Breast epithelium (tissue), 4 donors: ENCODE data around the gene HNRNPA0. TPM values are rescaled to one million over a fixed set of nuclear protein-coding genes. Genes with fewer than 3 reads are reported as not detected.
"Not testable (repeated sequence)": the region's sequence is repeated elsewhere in the genome, so short reads cannot be mapped to it uniquely, and the experiment has no call there.

Experiments
- DNase-seq, 2 donors: peaks; one replicate each; pipeline ENCODE4 v3.0.0-alpha.2; 2019; ENCODE audit warnings: low spot score in 2 of 2
- H3K27ac ChIP-seq, 2 donors: fragments of 200-600 bp; sonication (generic) in 1 of 2; one replicate each; pipeline ENCODE4 v1.5.1; 2016 to 2019; ENCODE audit warnings: mild to moderate bottlenecking in 1 of 2
- H3K27me3 ChIP-seq, 2 donors: fragments of 200-600 bp; sonication (generic) in 1 of 2; one replicate each; pipeline versions ENCODE4 v1.5.1 to v1.6.0; 2017 to 2019; ENCODE audit warnings: control low read depth in 1 of 2, mild to moderate bottlenecking in 1 of 2
- H3K36me3 ChIP-seq: fragments of 200-600 bp; one replicate; pipeline ENCODE4 v1.5.1; 2019
- H3K4me1 ChIP-seq, 2 donors: fragments of 200-600 bp; sonication (generic); one replicate each; pipeline ENCODE4 v1.5.1; 2016 to 2019; ENCODE audit warnings: control low read depth in 1 of 2
- H3K4me3 ChIP-seq, 3 donors: fragments of 200-600 bp; sonication (generic); 1 replicate in 2 of 3; 2 replicates in 1 of 3; pipeline ENCODE4 v1.5.1; 2016 to 2019; ENCODE audit warnings: mild to moderate bottlenecking in 3 of 3, moderate library complexity in 2 of 3
- H3K9me3 ChIP-seq, 2 donors: fragments of 200-600 bp; sonication (generic) in 1 of 2; one replicate each; pipeline ENCODE4 v1.5.1; 2016 to 2019; ENCODE audit warnings: control low read depth in 1 of 2
- CTCF ChIP-seq, 3 donors: fragments of 450-650 bp; IDR thresholded peaks; one replicate each; pipeline ENCODE4 v1.5.1; 2016 to 2017; ENCODE audit warnings: antibody characterized with exemption in 3 of 3, mild to moderate bottlenecking in 3 of 3, moderate library complexity in 3 of 3
- POLR2A ChIP-seq: fragments of 450-650 bp; IDR thresholded peaks from one replicate; pipeline ENCODE4 v1.6.1; 2016; ENCODE audit warnings: antibody characterized with exemption, mild to moderate bottlenecking, moderate library complexity
- POLR2AphosphoS5 ChIP-seq, 3 donors: sonication (generic); formaldehyde crosslinking; IDR thresholded peaks; one replicate each; pipeline ENCODE4 v1.6.1; 2017; ENCODE audit warnings: antibody characterized with exemption in 3 of 3
- intact Hi-C: fragments of 100-400 bp; cut with DNase I; formaldehyde crosslinking; loops from one replicate; pipeline ENCODE4 v1.15.1; 2023; ENCODE audit warnings: low total_unique reads
- total RNA-seq, 3 donors: library from RNA; depleted of rRNA; stranded (reverse); fragments of >200 nt; gene quantifications; one replicate each; pipeline ENCODE4 v1.1.0, GENCODE V29; 2016

HNRNPA0 gene
- total RNA-seq, 3 donors from 2014 or later, result 11.5 to 13.3 (median 11.8) TPM

GRCh38 chr5:137782984-137783536, 28.9 kb upstream of the HNRNPA0 start:
- no peaks in the 10 kb centered on the region for H3K9me3 ChIP-seq
- TF ChIP-seq POLR2A, result no peak
- H3K4me3 ChIP-seq, result no peak overlapping the region
- no peaks in the 10 kb centered on the region for H3K27me3 ChIP-seq
- DNase-seq, result no peak
- intact Hi-C loops, result no loop called here
- H3K4me1 ChIP-seq, result no peaks in the 10 kb centered on the region
- H3K27ac ChIP-seq, result no peak overlapping the region
- H3K36me3 ChIP-seq, result no peaks in the 10 kb centered on the region

GRCh38 chr5:137782055-137782454, 27.9 kb upstream of the HNRNPA0 start:
- Histone ChIP-seq H3K27ac (no peak overlapping the region), H3K4me1 (no peaks in the 10 kb centered on the region), H3K9me3 (no peaks in the 10 kb centered on the region), H3K27me3 (no peaks in the 10 kb centered on the region), H3K4me3 (no peak overlapping the region), H3K36me3 (no peaks in the 10 kb centered on the region)
- intact Hi-C loops, result no loop called here
- DNase-seq, result no peak
- TF ChIP-seq POLR2A, result no peak
- no peak for TF ChIP-seq CTCF (IDR thresholded peaks at IDR 0.05)
- TF ChIP-seq POLR2AphosphoS5 (IDR thresholded peaks at IDR 0.05), result no peak

DNA sequence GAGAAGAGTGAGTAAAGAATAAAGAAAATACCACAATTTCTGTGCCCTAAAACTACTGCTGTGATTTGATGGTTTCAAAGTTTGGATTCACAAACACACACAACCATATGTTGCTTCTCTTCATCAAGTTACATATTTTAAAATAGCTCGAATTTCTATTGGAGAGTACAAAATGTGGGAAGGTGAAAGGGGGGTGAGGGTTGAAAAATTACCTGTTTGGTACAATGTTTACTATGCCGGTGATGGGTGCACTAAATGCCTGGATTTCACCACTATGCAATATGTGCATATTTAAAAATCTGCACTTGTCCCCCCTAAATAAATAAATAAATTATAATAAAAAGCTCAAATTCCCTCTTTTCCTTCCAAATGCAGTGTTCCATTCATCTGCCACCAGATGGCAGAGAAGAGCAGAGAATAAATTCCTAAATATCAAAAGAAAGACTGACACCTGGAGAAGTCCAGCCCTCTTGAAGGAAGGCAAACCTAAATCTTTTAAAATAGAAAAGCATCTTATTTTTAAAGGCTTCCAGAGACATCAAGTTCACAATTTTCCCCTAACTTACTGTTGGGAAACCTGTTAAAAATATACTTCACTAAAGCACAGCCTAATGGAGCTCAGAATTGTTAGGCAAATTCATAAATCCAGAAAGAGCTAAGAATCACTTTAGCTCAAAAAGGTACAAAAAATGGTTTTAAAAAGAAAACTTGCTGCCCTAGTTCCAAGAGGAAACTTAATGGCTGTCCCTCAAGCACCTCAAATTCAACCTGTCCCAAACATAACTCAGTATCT, 24.8 kb upstream of the HNRNPA0 start:
- TF ChIP-seq CTCF (IDR thresholded peaks at IDR 0.05) (peak; percentile 52 to 70 (median 57)), POLR2A (no peak), POLR2AphosphoS5 (IDR thresholded peaks at IDR 0.05) (no peak)
- no peaks in the 10 kb centered on the region for H3K27me3 ChIP-seq
- H3K36me3 ChIP-seq, result no peaks in the 10 kb centered on the region
- no peak overlapping the region for H3K27ac ChIP-seq
- H3K4me1 ChIP-seq, result no peaks in the 10 kb centered on the region
- no peaks in the 10 kb centered on the region for H3K9me3 ChIP-seq
- DNase-seq, result no peak
- H3K4me3 ChIP-seq, result no peak overlapping the region
- intact Hi-C loops, result no loop called here

DNA sequence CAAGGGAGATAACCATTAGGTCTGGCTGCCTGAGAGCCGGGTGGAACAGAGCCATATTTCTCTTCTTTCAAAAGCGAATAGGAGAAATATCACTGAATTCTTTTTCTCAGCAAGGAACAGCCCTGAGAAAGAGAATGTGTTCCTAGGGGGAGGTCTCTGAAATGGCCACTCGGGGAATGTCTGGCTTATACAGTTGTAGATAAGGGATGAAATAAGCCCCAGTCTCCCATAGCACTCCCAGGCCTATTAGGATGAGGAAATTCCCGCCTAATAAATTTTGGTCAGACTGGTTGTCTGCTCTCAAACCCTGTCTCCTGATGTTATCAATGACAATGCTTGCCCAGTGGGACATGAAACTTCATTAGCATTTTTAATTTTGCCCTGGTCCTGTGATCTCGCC, 13.8 kb upstream of the HNRNPA0 start:
- H3K27me3 ChIP-seq, DNase-seq, H3K36me3 ChIP-seq, H3K27ac ChIP-seq, intact Hi-C loops, H3K9me3 ChIP-seq, H3K4me3 ChIP-seq, H3K4me1 ChIP-seq: not testable (repeated sequence)

DNA sequence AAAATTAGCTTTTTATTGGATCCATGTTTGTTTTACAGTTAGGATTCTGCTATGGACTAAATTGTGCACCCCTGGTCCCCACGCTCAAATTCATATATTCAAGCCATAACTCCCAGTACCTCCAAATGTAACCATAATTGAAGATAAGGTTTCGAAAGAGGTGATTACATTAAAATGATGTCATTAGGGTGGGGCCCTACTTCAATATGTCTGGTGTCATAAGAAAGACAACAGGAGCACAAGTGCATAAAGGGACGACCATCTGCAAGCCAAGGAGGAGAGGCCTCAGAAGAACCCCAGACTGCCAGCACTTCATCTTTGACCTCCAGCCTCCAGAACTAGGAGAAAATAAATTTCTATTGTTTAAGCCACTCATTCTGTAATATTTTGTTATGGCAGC, 7.4 kb upstream of the HNRNPA0 start:
- DNase-seq, result no peak
- no peak for TF ChIP-seq POLR2A
- no peak for TF ChIP-seq CTCF (IDR thresholded peaks at IDR 0.05)
- no peak for TF ChIP-seq POLR2AphosphoS5 (IDR thresholded peaks at IDR 0.05)
- intact Hi-C loops, result no loop called here
- Histone ChIP-seq H3K9me3 (no peaks in the 10 kb centered on the region), H3K4me3 (no peak overlapping the region), H3K27ac (no peak overlapping the region), H3K4me1 (no peaks in the 10 kb centered on the region), H3K36me3 (no peaks in the 10 kb centered on the region), H3K27me3 (no peaks in the 10 kb centered on the region)

DNA sequence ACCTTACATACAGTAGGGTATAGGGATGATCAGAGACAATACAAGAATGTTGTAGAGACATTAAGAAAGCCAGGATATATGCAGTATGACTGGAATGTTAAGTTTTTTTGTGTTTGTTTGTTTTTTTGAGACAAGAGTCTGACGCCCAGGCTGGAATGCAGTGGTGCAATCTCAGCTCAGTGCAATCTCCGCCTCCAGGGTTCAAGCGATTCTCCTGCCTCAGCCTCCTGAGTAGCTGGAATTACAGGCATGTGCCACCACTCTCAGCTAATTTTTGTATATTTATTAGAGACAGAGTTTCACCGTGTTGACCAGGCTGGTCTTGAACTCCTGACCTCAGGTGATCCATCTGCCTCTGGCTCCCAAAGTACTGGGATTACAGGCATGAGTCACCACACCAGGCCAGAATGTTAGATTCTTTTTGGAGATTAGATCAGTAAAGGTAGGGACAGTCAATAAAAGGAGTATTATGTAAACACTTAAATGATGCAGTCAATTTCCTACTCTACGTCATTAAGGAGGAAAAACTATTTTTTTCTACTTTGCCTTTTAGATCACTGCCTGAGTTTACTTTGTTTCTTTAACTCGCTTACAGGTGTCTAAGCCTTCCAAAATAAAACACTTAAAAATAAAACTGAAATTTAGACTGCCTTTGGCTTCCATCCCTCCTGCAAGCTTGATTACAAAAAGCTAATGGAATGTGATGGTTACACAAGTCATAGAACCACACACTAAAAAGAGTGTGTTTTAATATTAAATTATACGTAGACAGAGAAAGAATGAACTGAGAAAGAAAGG, 6.8 kb upstream of the HNRNPA0 start:
- Histone ChIP-seq H3K27ac (no peak overlapping the region), H3K27me3 (no peaks in the 10 kb centered on the region), H3K4me1 (no peaks in the 10 kb centered on the region), H3K4me3 (no peak overlapping the region), H3K36me3 (no peaks in the 10 kb centered on the region), H3K9me3 (no peaks in the 10 kb centered on the region)
- TF ChIP-seq POLR2AphosphoS5 (IDR thresholded peaks at IDR 0.05) (no peak), CTCF (IDR thresholded peaks at IDR 0.05) (no peak), POLR2A (no peak)
- no peak for DNase-seq
- intact Hi-C loops, result no loop called here
